Measurements from ENCODE around the gene ZNF555. TPM values are rescaled to one million over a fixed set of nuclear protein-coding genes. Genes with fewer than 3 reads are reported as not detected.

The ZNF555 gene
- total and polyA plus RNA-seq, 10 of the 15 experiments (the other 5 are each of a cell fraction or from before 2014, with no cell fraction given), result 0.58 to 1.9 (median 1.2) TPM

DNA sequence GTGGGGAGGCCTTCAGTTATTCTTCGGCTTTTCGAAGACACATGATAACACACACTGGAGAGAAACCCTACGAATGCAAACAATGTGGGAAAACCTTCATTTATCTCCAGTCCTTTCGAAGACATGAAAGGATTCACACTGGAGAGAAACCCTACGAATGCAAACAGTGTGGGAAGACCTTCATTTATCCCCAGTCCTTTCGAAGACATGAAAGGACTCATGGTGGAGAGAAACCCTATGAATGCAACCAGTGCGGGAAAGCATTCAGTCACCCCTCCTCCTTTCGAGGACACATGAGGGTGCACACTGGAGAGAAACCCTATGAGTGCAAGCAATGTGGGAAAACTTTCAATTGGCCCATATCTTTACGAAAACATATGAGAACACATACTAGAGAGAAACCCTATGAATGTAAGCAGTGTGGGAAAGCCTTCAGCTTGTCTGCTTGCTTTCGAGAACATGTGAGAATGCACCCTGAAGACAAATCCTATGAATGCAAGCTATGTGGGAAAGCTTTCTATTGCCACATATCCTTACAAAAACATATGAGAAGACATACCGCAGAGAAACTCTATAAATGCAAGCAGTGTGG, 11.8 kb downstream of the ZNF555 start:
- FAIRE-seq (no peak), DNase-seq (ENCODE audit: low read depth, low spot score) (no peak), ATAC-seq (no peak)
- intact Hi-C loops (cut with micrococcal nuclease; ENCODE audit: unreplicated experiment) (no loop called here), in situ Hi-C loops (cut with MboI) (no loop called here)
- no peak overlapping the region for H2AFZ ChIP-seq (ENCODE audit: control insufficient read depth, low read depth, low read length)
- POLR2A ChIA-PET, result no interaction called here
- 0 out of 2 replicates have a peak, but pooled peaks have one; percentile 18 for TF ChIP-seq CBX5 (IDR thresholded peaks at IDR 0.05; ENCODE audit: low read depth)
- no peak for TF ChIP-seq SP1 (IDR thresholded peaks at IDR 0.05; ENCODE audit: low read depth, low read length)
- TF ChIP-seq KLF5 (IDR thresholded peaks at IDR 0.05; ENCODE audit: partially characterized antibody), result peak; percentile 60
- WGBS (ENCODE audit: insufficient coverage, insufficient replicate concordance, low lambda C conversion rate, missing lambda C conversion rate), result 96% methylated on average over 11 of the region's 11 CpGs
- no TSS peak for BruUV-seq (replicated peaks)
- H3K9ac ChIP-seq (ENCODE audit: control insufficient read depth, insufficient read depth, low read length), result no peak overlapping the region
- no peaks in the 10 kb centered on the region for H3K27me3 ChIP-seq (replicated peaks in 1 of 2; ENCODE audit: control insufficient read depth in 2 of 2, insufficient read depth in 2 of 2, low read length in 1 of 2)
- no peak overlapping the region for H3K4me3 ChIP-seq
- SMC1A ChIA-PET (ENCODE audit: uncharacterized antibody, unreplicated experiment), result no interaction called here
- no peak overlapping the region for H3K4me2 ChIP-seq (ENCODE audit: control insufficient read depth, insufficient read depth)
- peaks cover 6 to 13% of the 10 kb centered on the region in 2 experiments for H3K36me3 ChIP-seq (ENCODE audit: control insufficient read depth in 2 of 2, insufficient read depth in 2 of 2, low read length in 1 of 2)
- H4K20me1 ChIP-seq (ENCODE audit: control insufficient read depth, insufficient read depth), result no peaks in the 10 kb centered on the region
- peaks cover 43% of the 10 kb centered on the region for H3K9me3 ChIP-seq (replicated peaks; ENCODE audit: control insufficient read depth, insufficient read depth, low read length)
- no peaks in the 10 kb centered on the region for H3K4me1 ChIP-seq (ENCODE audit: control insufficient read depth, insufficient read depth, low read length)
- H3K27ac ChIP-seq (ENCODE audit: control insufficient read depth, insufficient read depth), result no peak overlapping the region
- no peaks in the 10 kb centered on the region for H3K79me2 ChIP-seq (ENCODE audit: control insufficient read depth, insufficient read depth, low read length)
- CTCF ChIA-PET, result no interaction called here
- RAD21 ChIA-PET (ENCODE audit: unreplicated experiment), result no interaction called here

DNA sequence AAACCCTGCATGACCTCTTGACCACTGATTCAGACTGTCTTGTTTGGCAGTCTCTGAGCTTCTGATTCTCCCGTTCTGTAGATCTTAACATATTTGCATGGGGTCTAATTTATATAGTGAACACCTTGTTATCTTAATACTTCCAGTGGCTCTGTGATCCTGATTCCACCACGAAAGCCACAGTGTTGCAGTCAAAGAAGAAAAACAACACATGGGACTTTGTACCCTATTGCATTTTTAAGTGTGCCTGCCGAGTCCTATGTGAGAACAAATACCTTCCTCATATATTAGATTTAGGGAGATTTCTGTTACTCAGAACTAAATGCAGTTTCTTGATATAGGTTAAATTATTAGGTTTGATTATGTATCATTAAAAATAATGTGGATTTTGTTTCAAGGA, 13.6 kb downstream of the ZNF555 start:
- SMC1A ChIA-PET (ENCODE audit: uncharacterized antibody, unreplicated experiment), result no interaction called here
- Histone ChIP-seq H3K36me3 (ENCODE audit: control insufficient read depth in 2 of 2, insufficient read depth in 2 of 2, low read length in 1 of 2) (peaks cover 6 to 13% of the 10 kb centered on the region in 2 experiments), H3K27me3 (replicated peaks in 1 of 2; ENCODE audit: control insufficient read depth in 2 of 2, insufficient read depth in 2 of 2, low read length in 1 of 2) (no peaks in the 10 kb centered on the region), H3K79me2 (ENCODE audit: control insufficient read depth, insufficient read depth, low read length) (no peaks in the 10 kb centered on the region), H3K27ac (ENCODE audit: control insufficient read depth, insufficient read depth) (no peak overlapping the region), H3K4me3 (no peak overlapping the region), H2AFZ (ENCODE audit: control insufficient read depth, low read depth, low read length) (no peak overlapping the region), H4K20me1 (ENCODE audit: control insufficient read depth, insufficient read depth) (no peaks in the 10 kb centered on the region), H3K4me1 (ENCODE audit: control insufficient read depth, insufficient read depth, low read length) (no peaks in the 10 kb centered on the region), H3K9me3 (replicated peaks; ENCODE audit: control insufficient read depth, insufficient read depth, low read length) (peaks cover 40% of the 10 kb centered on the region), H3K4me2 (ENCODE audit: control insufficient read depth, insufficient read depth) (no peak overlapping the region), H3K9ac (ENCODE audit: control insufficient read depth, insufficient read depth, low read length) (no peak overlapping the region)
- RAD21 ChIA-PET (ENCODE audit: unreplicated experiment), result interaction anchor here (1.0 kb wide), 1 partner anchor 27 kb away, joined by 3 read pairs; no protein-coding TSS in a partner anchor
- ATAC-seq (no peak), DNase-seq (ENCODE audit: low read depth, low spot score) (no peak), FAIRE-seq (no peak)
- TF ChIP-seq CBFB (IDR thresholded peaks at IDR 0.05; ENCODE audit: low read depth), result no peak
- no peak for TF ChIP-seq USF1 (IDR thresholded peaks at IDR 0.05; ENCODE audit: borderline replicate concordance, extremely low read length, insufficient read depth, low read depth, low read length)
- no peak for TF ChIP-seq SUPT20H (IDR thresholded peaks at IDR 0.05; ENCODE audit: borderline replicate concordance, control insufficient read depth, low read depth, low read length)
- no peak for TF ChIP-seq CHD2 (IDR thresholded peaks at IDR 0.05; ENCODE audit: borderline replicate concordance, low read depth, low read length)
- no peak for TF ChIP-seq RAD21 (IDR thresholded peaks at IDR 0.05; ENCODE audit: insufficient read depth, low read depth, low read length)
- in situ Hi-C loops (cut with MboI) (no loop called here), intact Hi-C loops (cut with micrococcal nuclease; ENCODE audit: unreplicated experiment) (no loop called here)
- 75% methylated on average over 3 of the region's 3 CpGs for WGBS (ENCODE audit: insufficient coverage, insufficient replicate concordance, low lambda C conversion rate, missing lambda C conversion rate)
- BruUV-seq (replicated peaks), result no TSS peak
- CTCF ChIA-PET, result no interaction called here
- POLR2A ChIA-PET, result no interaction called here
